ENCODE results near the gene GJC3.

DNA sequence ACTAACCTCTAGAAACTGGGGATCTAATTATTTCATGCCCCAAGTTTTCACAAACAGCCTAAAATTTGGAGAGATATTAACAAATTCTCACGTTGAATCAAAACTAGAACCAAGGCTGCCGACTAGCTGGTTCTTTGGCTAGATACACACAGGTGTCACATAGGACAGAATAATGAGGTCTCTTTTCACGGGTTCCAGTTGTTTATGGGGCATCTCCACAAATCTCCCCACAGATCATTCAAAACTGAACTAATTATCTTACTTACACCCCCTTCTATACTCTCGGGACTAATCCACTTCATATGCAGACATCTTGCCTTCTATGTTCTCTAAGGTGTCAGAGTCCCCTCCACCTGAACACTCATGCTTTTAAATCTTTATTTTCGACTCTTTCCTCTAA is 36.1 kb downstream of the GJC3 start:
- no peak for TF ChIP-seq EZH2 (IDR thresholded peaks at IDR 0.05; ENCODE audit: borderline replicate concordance)
- TF ChIP-seq, protein P1, sequence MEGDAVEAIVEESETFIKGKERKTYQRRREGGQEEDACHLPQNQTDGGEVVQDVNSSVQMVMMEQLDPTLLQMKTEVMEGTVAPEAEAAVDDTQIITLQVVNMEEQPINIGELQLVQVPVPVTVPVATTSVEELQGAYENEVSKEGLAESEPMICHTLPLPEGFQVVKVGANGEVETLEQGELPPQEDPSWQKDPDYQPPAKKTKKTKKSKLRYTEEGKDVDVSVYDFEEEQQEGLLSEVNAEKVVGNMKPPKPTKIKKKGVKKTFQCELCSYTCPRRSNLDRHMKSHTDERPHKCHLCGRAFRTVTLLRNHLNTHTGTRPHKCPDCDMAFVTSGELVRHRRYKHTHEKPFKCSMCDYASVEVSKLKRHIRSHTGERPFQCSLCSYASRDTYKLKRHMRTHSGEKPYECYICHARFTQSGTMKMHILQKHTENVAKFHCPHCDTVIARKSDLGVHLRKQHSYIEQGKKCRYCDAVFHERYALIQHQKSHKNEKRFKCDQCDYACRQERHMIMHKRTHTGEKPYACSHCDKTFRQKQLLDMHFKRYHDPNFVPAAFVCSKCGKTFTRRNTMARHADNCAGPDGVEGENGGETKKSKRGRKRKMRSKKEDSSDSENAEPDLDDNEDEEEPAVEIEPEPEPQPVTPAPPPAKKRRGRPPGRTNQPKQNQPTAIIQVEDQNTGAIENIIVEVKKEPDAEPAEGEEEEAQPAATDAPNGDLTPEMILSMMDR (IDR thresholded peaks at IDR 0.05; ENCODE audit: poor library complexity) = no peak

Measured in hepatocyte (in vitro differentiated cells).